GM06990 (cell line): ENCODE results near the gene GRM4.

Experiments used
- DNase-seq: peaks from one replicate; pipeline ENCODE4 v3.0.0-alpha.2; 2011; ENCODE audit not compliant: insufficient read length; ENCODE audit errors: extremely low read depth
- H3K27me3 ChIP-seq: replicated peaks from 2 replicates; pipeline ENCODE4 v1.6.0; 2011; ENCODE audit warnings: low read length; ENCODE audit not compliant: control insufficient read depth, insufficient read depth
- H3K36me3 ChIP-seq: 2 replicates; pipeline ENCODE4 v1.5.1; 2011; ENCODE audit warnings: low read length; ENCODE audit not compliant: control insufficient read depth, insufficient read depth
- H3K4me3 ChIP-seq: replicated peaks from 2 replicates; pipeline ENCODE4 v1.5.1; 2011; ENCODE audit warnings: low read depth, mild to moderate bottlenecking, control low read depth, low read length
- TF ChIP-seq, protein P1 (sequence below): IDR thresholded peaks from 2 replicates; pipeline ENCODE4 v1.5.1; 2011; ENCODE audit warnings: low read length, control low read depth, mild to moderate bottlenecking, inconsistent platforms; ENCODE audit not compliant: insufficient read depth, poor library complexity, severe bottlenecking

GRM4 gene

DNA sequence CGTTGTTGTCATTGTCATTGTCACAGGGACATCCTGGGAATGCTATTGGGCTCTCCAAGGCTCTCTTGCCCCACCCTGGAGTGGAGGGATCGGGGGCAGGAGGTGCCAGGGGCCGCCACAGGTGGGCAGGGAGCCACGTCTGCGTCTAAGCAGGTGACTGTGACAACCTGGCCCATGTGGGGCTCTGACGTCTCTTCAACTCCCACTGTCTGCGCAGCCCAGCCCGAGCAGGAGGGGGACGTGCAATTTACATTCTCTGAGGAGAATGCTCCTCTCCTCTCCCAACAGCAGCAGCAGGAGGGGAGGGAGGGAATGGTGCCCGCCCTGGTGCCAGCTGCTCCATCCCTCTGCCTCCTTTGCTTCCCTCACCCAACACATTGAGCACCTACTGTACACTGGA lies 50.1 kb downstream of the GRM4 start:
- TF ChIP-seq, protein P1, sequence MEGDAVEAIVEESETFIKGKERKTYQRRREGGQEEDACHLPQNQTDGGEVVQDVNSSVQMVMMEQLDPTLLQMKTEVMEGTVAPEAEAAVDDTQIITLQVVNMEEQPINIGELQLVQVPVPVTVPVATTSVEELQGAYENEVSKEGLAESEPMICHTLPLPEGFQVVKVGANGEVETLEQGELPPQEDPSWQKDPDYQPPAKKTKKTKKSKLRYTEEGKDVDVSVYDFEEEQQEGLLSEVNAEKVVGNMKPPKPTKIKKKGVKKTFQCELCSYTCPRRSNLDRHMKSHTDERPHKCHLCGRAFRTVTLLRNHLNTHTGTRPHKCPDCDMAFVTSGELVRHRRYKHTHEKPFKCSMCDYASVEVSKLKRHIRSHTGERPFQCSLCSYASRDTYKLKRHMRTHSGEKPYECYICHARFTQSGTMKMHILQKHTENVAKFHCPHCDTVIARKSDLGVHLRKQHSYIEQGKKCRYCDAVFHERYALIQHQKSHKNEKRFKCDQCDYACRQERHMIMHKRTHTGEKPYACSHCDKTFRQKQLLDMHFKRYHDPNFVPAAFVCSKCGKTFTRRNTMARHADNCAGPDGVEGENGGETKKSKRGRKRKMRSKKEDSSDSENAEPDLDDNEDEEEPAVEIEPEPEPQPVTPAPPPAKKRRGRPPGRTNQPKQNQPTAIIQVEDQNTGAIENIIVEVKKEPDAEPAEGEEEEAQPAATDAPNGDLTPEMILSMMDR, result no peak
- Histone ChIP-seq H3K4me3 (no peak overlapping the region), H3K27me3 (peaks cover 3% of the 10 kb centered on the region), H3K36me3 (no peaks in the 10 kb centered on the region)
- no peak for DNase-seq

DNA sequence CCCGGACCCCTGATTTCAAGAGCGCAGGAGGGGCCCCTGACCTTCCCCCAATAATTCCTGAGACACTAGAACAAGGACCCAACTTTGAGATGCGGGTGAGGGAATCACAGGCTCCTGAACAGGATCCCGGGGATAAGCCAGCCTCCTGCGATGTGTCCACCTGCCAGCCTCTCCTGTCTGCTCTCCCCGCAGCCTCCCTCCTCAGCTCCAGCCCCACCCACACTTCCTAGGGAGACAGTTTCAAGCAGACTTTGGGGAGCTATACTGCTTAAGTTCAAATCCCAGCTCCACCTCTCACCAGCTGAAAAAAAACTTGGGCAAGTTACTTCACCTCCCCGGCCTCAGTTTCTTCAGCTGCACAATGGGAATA lies 50.8 kb downstream of the GRM4 start:
- Histone ChIP-seq H3K36me3 (no peaks in the 10 kb centered on the region), H3K4me3 (no peak overlapping the region), H3K27me3 (peaks cover 3% of the 10 kb centered on the region)
- TF ChIP-seq, protein P1, result no peak
- no peak for DNase-seq

DNA sequence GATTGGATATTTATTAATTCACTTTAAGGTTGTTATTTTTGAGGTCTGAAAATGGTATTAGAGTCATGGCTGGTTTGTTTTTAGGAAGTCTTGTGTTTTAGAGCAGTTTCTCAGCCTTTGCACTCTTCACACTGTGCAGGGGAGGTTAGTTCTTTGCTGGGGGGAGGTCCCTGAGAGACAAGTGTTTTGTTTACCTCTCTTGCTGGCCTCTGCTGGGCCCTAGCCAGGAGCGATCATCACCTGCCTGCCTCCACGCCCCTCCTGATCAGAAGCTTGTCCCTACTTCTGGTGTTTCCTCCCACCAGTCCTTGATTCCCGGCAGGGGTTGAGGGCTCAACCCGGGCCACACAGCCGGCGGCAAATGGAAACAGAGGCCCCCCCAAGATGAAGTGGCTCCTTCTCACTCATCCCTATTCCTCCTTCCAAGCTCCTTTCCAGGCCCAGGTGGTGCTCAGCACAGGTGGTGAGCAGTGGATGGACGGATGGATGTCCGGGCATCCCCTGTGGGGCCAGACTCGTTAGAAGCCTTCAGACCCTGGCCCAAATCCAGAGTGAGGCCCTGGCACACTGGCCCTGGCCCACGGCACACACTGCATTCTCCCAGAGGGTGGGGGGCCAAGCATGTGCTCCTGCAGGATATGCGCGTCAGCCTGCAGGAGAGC lies 51.3 kb downstream of the GRM4 start:
- no peaks in the 10 kb centered on the region for H3K36me3 ChIP-seq
- H3K4me3 ChIP-seq, result no peak overlapping the region
- TF ChIP-seq, protein P1, result no peak
- peaks cover 3% of the 10 kb centered on the region for H3K27me3 ChIP-seq
- no peak for DNase-seq

DNA sequence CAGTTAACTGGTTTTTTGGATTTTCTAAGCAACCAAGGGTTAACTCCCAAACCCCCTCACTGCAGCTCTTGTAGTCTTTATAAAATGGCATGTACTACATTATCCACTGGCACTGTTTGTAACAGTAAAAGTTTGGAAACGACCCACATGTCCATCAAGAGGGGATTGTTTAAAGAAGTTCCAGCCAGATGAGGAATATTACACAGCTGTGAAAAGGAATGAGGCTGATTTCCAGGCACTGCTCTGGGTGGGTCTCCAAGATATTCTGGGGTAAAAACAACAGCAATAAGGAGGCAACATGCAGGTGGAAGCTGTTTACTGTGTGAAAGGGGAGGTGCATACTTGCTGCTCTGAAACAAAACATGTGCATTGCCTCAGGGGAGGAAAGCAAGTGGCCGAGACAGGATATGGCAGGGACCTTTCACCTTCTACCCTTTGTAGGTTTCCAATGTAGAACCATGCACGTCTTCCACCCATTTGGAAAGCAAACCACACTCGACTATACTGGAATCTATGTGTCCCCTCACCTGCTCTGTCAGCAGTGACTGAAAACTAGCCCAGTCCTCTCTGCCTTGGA lies 51.9 kb downstream of the GRM4 start:
- H3K36me3 ChIP-seq, result no peaks in the 10 kb centered on the region
- H3K4me3 ChIP-seq, result no peak overlapping the region
- no peak for DNase-seq
- TF ChIP-seq, protein P1, result no peak
- peaks cover 3% of the 10 kb centered on the region for H3K27me3 ChIP-seq

DNA sequence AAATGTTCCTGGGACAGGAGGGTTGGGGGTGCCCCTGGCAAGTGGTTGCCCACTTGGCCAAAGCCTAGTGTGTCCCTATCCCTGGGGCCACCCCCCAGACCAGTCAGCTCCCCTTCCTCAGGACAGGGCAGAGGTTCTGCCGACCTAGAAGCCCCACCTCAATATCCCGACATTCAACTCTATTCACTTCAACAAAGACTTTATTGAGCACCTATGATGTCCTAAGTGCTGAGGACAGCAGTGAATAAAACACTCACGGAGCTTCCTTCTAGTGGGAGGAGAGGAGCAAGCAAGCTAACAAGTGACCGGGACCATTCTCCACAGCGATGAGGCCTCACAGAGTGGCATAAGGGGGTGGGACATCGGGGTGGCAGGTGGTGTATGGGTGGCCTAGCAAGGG lies 52.7 kb downstream of the GRM4 start:
- TF ChIP-seq, protein P1, result no peak
- H3K4me3 ChIP-seq, result no peak overlapping the region
- H3K27me3 ChIP-seq, result peaks cover 3% of the 10 kb centered on the region
- no peak for DNase-seq
- H3K36me3 ChIP-seq, result no peaks in the 10 kb centered on the region
